ENCODE results near the gene TMEM269. TPM values are rescaled to one million over a fixed set of nuclear protein-coding genes. Genes with fewer than 3 reads are reported as not detected.

TMEM269 gene
- polyA plus RNA-seq, 3 donors: 0.07 TPM; not detected in 2

DNA sequence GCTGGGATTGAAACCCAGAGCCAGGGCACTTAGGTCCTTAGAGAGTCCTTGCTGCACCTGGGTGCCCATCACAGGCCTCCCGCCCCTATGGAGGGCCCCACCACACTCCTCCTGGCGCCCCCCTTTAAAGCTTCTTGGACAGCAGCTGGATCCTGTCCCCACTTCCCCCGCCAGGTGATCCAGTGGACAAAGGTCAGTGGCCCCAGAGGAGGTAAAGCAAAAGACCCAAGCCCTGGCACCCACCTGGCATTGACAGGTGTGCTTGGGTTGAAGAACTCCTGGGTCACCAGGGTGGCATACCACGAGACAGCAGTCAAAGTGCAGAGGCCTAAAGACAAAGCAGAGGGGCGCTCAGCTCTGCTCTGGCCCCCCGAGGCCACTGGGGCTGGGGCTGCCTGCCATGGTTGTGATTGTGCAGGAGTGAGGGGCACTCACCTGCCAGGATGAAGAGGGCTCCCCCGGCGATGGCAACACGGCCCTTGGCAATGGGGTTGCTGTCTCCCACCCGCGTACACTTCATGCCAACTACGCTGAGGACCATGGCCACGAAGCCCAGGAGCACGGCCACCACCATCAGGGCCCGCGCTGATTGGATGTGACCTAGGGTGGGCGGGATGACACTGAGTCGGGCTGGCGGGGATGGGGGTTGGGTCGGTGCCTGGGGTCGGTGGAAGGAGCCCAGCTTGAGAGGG, 46.7 kb upstream of the TMEM269 start:
- H3K9me3 Mint-ChIP-seq: peaks cover 0 to 3% (median 0%) of the 10 kb centered on the region in 7 donors
- H3K4me1 ChIP-seq (ENCODE audit: control insufficient read depth in 1 of 2, insufficient read depth in 2 of 2, low read length in 2 of 2): peaks cover 26 to 30% of the 10 kb centered on the region in 2 donors
- H3K36me3 ChIP-seq (replicated peaks in 1 of 2; ENCODE audit: control insufficient read depth in 1 of 2, insufficient read depth in 2 of 2, low read length in 2 of 2): no peaks in the 10 kb centered on the region
- no peak overlapping the region for H3K4me3 ChIP-seq (replicated peaks in 1 of 3; ENCODE audit: low read depth in 2 of 3, low read length in 3 of 3)
- WGBS (ENCODE audit: insufficient coverage): 96% methylated on average over 18 of the region's 21 CpGs
- peaks cover 0 to 6% (median 1%) of the 10 kb centered on the region in 3 donors for H3K27me3 Mint-ChIP-seq (ENCODE audit: low read depth in 3 of 3)
- DNase-seq: no peak
- no peak overlapping the region for H3K4me2 ChIP-seq (replicated peaks; ENCODE audit: extremely low read depth, low read length, poor library complexity, severe bottlenecking)
- no peaks in the 10 kb centered on the region for H3K79me2 ChIP-seq (ENCODE audit: insufficient read depth, low read length)
- intact Hi-C loops (cut with micrococcal nuclease): no loop called here
- peaks cover 26% of the 10 kb centered on the region for H3K4me1 Mint-ChIP-seq
- H3K9ac ChIP-seq (ENCODE audit: insufficient read depth, low read length, poor library complexity, severe bottlenecking): peak overlapping the region; percentile 24
- H3K9me3 ChIP-seq (replicated peaks in 1 of 2; ENCODE audit: control insufficient read depth in 1 of 2, insufficient read depth in 1 of 2, low read length in 2 of 2): no peaks in the 10 kb centered on the region
- peak overlapping the region; percentile 62 to 69 for H3K27ac ChIP-seq (ENCODE audit: low read depth in 1 of 2, low read length in 2 of 2)
- no peaks in the 10 kb centered on the region for H4K20me1 ChIP-seq (ENCODE audit: insufficient read depth, low read length)
- H3K36me3 Mint-ChIP-seq: peaks cover 0 to 5% of the 10 kb centered on the region in 2 donors
- H2AFZ ChIP-seq (ENCODE audit: insufficient read depth, low read depth, low read length, poor library complexity, severe bottlenecking): peak overlapping the region; percentile 70
- no peaks in the 10 kb centered on the region for H3K27me3 ChIP-seq (ENCODE audit: control insufficient read depth in 2 of 2, insufficient read depth in 2 of 2, low read length in 2 of 2)
- TF ChIP-seq, protein P1, sequence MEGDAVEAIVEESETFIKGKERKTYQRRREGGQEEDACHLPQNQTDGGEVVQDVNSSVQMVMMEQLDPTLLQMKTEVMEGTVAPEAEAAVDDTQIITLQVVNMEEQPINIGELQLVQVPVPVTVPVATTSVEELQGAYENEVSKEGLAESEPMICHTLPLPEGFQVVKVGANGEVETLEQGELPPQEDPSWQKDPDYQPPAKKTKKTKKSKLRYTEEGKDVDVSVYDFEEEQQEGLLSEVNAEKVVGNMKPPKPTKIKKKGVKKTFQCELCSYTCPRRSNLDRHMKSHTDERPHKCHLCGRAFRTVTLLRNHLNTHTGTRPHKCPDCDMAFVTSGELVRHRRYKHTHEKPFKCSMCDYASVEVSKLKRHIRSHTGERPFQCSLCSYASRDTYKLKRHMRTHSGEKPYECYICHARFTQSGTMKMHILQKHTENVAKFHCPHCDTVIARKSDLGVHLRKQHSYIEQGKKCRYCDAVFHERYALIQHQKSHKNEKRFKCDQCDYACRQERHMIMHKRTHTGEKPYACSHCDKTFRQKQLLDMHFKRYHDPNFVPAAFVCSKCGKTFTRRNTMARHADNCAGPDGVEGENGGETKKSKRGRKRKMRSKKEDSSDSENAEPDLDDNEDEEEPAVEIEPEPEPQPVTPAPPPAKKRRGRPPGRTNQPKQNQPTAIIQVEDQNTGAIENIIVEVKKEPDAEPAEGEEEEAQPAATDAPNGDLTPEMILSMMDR (IDR thresholded peaks at IDR 0.05): no peak
- peak overlapping the region in 3 of 7 donors; percentile 8 to 89 (median 32) for H3K27ac Mint-ChIP-seq
- no peak overlapping the region for H3K4me3 Mint-ChIP-seq

DNA sequence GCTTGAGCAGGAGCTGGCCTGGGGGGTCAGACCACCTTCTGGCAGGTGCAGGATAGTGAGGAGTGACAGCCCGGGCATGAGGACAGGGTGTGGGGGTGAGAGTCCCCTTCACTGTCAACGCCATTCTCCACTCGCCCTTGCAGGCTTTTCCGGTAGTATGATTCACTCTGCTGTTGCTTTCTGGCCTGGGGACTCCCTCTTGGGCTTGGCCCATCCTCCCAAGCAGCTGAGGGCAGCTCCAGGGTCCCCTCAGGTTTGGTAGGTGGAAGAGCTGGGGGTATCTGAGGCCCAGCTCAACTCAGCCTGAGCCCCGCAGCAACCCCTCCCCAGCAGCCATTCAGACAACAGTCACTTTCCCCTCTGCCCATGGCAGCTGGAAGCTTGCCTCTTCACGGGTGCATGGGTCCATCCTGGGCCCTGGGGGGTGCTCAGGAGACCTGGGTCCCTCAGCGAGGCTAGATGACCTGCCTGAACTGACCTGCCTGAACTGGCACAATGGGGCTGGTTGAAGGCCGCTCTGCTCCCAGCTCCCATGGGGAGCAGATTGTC, 46.0 kb upstream of the TMEM269 start:
- Histone ChIP-seq H3K27me3 (ENCODE audit: control insufficient read depth in 2 of 2, insufficient read depth in 2 of 2, low read length in 2 of 2) (no peaks in the 10 kb centered on the region), H3K9me3 (replicated peaks in 1 of 2; ENCODE audit: control insufficient read depth in 1 of 2, insufficient read depth in 1 of 2, low read length in 2 of 2) (no peaks in the 10 kb centered on the region), H3K36me3 (replicated peaks in 1 of 2; ENCODE audit: control insufficient read depth in 1 of 2, insufficient read depth in 2 of 2, low read length in 2 of 2) (no peaks in the 10 kb centered on the region), H3K27ac (ENCODE audit: low read depth in 1 of 2, low read length in 2 of 2) (peak overlapping the region in 1 of 2 donors; percentile 69), H3K79me2 (ENCODE audit: insufficient read depth, low read length) (no peaks in the 10 kb centered on the region), H2AFZ (ENCODE audit: insufficient read depth, low read depth, low read length, poor library complexity, severe bottlenecking) (no peak overlapping the region), H3K4me1 (ENCODE audit: control insufficient read depth in 1 of 2, insufficient read depth in 2 of 2, low read length in 2 of 2) (peaks cover 26 to 30% of the 10 kb centered on the region in 2 donors), H3K9ac (ENCODE audit: insufficient read depth, low read length, poor library complexity, severe bottlenecking) (peak overlapping the region; percentile 24), H4K20me1 (ENCODE audit: insufficient read depth, low read length) (no peaks in the 10 kb centered on the region), H3K4me3 (replicated peaks in 1 of 3; ENCODE audit: low read depth in 2 of 3, low read length in 3 of 3) (no peak overlapping the region), H3K4me2 (replicated peaks; ENCODE audit: extremely low read depth, low read length, poor library complexity, severe bottlenecking) (no peak overlapping the region)
- H3K4me1 Mint-ChIP-seq: peaks cover 26% of the 10 kb centered on the region
- intact Hi-C loops (cut with micrococcal nuclease): no loop called here
- peaks cover 0 to 5% of the 10 kb centered on the region in 2 donors for H3K36me3 Mint-ChIP-seq
- no peak overlapping the region for H3K4me3 Mint-ChIP-seq
- H3K27ac Mint-ChIP-seq: peak overlapping the region in 1 of 7 donors; percentile 13
- WGBS (ENCODE audit: insufficient coverage): 100% methylated on average over 2 of the region's 8 CpGs
- no peak for DNase-seq
- H3K27me3 Mint-ChIP-seq (ENCODE audit: low read depth in 3 of 3): peaks cover 0 to 8% (median 1%) of the 10 kb centered on the region in 3 donors
- H3K9me3 Mint-ChIP-seq: peaks cover 0 to 3% (median 0%) of the 10 kb centered on the region in 7 donors
- TF ChIP-seq, protein P1 (IDR thresholded peaks at IDR 0.05): no peak

All from CD14-positive monocyte (primary cell).